ENCODE data around the gene MATK.

MATK gene

DNA sequence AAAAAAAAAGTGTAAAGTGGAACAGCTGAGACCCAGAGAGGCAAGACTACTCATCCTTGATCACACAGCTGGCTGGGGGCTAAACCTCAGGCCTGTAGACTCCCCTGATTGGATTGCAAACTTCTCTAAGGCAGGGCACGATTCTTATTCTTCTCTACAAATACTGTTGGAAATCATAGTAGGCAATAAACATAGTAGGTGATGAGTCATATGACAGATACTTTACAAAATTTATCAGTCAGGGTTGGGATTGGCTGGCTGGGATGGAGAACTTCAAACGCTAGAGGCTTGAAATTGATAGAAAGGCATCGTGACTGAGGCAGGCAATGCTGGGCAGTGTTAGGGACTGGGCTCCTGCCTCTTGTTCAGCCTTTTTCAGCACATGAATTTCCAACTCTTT, 5.9 kb upstream of the MATK start:
- DNase-seq (ENCODE audit: extremely low spot score, insufficient read length, low read depth) (no peak), FAIRE-seq (no peak)

- FAIRE-seq (no peak), DNase-seq (ENCODE audit: extremely low spot score, insufficient read length, low read depth) (no peak)
These were observed 4.8 kb upstream of the MATK start for GRCh38 chr19:3790941-3791340.

GRCh38 chr19:3790209-3790734, 4.1 kb upstream of the MATK start:
- no peak for DNase-seq (ENCODE audit: extremely low spot score, insufficient read length, low read depth)
- FAIRE-seq, result no peak

- no peak for DNase-seq (ENCODE audit: extremely low spot score, insufficient read length, low read depth)
These were observed 3.0 kb upstream of the MATK start for GRCh38 chr19:3788996-3789778.

DNA sequence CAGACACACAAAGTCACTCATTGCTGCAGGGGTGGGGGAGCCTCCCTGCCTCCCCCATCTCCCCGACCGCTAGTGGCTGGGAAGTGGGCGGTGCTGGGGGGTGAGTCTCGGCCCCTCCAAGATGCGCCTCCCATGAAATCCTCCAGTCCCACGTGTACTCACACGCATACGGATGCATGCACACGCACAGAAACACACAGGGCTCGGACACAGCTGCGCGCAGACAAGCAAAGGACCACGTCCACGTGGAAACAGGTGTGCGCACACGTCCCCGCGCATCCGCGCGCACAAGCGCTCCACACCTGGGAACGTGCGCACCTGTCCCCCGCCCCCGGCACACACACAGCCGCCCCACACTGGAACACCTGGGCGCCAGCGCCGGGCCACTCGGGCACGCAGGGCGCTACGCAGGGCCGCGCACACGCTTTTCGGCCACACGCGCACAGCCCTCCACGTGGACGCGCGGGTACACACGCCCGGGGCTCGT, 687 bp downstream of the MATK start:
- no peak for FAIRE-seq
- DNase-seq (ENCODE audit: extremely low spot score, insufficient read length, low read depth), result no peak

More at GRCh38 chr19:3788996-3789778, 3.0 kb upstream of the MATK start:
- FAIRE-seq, result no peak

DNA sequence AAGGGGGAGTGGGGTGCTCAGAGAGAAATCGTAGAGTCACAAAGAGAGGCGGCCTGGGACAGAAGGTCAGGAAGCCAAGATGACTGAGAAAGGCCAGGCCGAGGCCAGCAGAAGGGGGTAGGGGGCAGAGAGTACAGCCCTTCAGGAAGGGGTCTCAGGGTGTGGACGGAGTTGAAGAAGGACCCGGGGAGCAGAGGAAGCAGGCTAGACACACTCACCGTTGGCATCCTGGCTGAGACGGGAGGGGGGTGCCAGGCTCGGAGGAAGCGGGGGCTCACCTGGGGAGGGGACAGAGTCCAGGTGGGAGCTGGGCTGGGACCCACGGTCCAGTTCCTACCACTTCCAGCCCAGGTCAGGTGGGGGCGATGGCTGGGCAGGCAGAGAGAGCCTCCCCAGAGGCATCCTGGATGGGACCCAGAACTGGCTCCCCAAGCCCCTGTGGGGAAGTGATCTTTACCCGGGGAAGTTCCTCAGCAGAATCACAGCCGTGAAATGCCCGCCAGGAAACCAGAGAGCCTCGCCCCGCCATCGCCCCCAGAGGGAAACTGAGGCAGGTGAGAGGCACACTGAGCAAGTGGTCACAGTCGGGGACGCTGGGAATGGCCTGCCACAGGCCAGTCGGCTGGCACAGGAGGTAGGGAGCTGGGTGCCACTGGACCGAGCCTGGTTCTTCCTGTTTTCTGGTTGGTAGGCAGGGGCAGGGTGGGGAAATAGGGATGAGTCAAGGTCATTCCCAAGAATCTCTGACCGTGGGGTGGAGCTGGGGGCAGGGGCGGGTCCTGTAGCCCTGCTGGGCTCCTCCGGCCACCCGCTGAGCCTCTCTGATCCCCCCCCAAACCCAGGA, 1.4 kb downstream of the MATK start:
- FAIRE-seq (no peak), DNase-seq (ENCODE audit: extremely low spot score, insufficient read length, low read depth) (no peak)

GRCh38 chr19:3783660-3784584, 2.3 kb downstream of the MATK start:
- DNase-seq (ENCODE audit: extremely low spot score, insufficient read length, low read depth) (no peak), FAIRE-seq (no peak)

GRCh38 chr19:3782903-3783302, 3.3 kb downstream of the MATK start:
- DNase-seq (ENCODE audit: extremely low spot score, insufficient read length, low read depth) (no peak), FAIRE-seq (no peak)

- DNase-seq (ENCODE audit: extremely low spot score, insufficient read length, low read depth) (no peak), FAIRE-seq (no peak)
These were observed 3.9 kb downstream of the MATK start for GRCh38 chr19:3782330-3782729.

DNA sequence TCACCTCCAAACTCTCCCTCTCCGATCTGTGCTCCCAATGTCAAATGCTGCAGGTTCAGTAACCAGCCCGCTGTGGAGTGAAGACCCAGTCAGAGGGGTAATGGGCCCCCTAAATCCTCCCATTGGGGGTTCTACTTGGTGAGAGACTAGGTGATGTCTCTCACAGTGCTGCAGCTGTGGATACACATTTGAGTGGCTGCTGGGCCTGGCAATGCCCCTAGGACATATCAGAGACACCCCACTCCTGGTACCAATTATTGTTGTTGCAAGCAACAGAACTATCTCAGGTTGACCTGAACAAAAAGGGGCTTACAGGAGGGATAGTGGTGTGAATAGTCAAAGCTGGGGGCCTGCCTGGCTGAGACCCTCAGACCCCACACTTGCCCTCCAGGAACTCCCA, 4.6 kb downstream of the MATK start:
- FAIRE-seq (no peak), DNase-seq (ENCODE audit: extremely low spot score, insufficient read length, low read depth) (no peak)

GRCh38 chr19:3780786-3781304, 5.3 kb downstream of the MATK start:
- no peak for DNase-seq (ENCODE audit: extremely low spot score, insufficient read length, low read depth)
- no peak for FAIRE-seq

DNA sequence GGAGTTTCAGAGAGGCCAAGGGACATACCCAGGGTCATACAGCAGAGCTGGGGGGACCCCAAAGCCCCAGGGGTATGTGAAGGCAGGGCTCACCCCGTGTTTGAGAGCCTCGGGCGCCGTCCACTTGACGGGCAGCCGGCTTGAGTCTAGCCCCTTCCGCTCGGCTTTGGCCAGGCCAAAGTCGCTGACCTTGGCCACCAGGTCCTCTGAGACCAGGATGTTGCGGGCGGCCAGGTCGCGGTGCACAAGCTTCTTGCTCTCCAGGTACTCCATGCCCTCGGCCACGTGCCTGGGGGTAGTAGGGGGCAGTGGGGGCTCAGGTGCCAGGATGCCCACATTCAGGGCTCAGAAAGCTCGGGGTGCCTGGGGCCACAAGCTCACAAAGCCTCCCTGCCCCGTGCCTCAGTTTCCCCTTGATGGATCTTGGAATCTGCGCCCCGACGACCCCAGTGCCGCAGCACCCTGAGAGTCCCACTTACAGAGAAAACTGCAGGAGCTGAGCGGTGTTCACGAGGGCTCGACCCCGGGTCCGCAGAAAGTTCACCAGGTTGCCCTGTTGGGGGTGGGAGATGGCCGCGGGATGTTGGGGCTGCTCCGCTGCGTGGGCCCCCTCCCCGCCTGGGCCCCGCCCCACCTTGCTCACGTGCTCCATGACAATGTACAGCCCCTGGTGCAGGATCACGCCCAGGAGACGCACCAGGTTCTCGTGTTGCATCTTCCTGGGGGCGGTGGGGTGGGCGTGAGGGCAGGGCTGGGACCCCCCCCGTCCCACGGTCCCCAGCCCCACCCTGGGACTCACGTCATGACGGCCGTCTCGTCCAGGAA, 7.1 kb downstream of the MATK start:
- no peak for FAIRE-seq
- DNase-seq (ENCODE audit: extremely low spot score, insufficient read length, low read depth), result no peak

DNA sequence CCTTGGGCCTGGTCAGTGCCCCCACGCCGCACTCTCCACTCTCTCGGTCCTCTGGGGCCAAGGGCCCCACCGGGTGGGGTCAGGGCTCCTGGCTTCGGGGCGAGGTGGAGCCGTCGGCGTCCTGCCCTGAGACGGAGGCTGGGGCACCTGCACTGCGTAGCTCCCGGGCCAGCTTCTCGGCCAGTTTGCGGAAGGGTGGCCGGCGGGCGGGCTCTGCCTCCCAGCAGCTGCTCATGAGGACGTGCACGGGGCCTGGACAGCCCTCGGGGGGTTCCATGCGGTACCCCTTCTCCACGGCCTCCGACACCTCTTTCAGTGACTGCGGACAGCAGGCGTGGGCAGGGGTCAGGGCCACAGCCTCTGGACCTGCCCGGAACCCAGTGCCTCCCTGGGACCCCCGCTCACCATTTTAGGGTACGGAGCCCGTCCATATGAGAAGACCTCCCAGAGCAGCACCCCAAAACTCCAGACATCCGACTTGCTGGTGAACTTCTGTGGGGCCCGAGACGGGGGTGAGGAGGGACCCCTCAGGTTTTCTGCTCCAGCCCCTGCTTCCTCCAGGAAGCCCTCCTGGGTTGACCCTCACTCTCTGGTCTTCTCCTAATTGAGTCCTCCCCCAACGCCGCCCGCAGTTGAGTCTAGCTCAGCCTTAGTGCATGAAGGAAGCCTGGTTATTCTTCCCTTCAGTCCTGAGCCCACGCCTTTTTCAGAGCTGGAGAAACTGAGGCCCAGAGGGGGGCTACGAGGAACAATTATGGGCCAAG, 7.9 kb downstream of the MATK start:
- DNase-seq (ENCODE audit: extremely low spot score, insufficient read length, low read depth) (no peak), FAIRE-seq (no peak)

- no peak for DNase-seq (ENCODE audit: extremely low spot score, insufficient read length, low read depth)
- FAIRE-seq, result no peak
These were observed 9.6 kb downstream of the MATK start for GRCh38 chr19:3776479-3777040.

DNA sequence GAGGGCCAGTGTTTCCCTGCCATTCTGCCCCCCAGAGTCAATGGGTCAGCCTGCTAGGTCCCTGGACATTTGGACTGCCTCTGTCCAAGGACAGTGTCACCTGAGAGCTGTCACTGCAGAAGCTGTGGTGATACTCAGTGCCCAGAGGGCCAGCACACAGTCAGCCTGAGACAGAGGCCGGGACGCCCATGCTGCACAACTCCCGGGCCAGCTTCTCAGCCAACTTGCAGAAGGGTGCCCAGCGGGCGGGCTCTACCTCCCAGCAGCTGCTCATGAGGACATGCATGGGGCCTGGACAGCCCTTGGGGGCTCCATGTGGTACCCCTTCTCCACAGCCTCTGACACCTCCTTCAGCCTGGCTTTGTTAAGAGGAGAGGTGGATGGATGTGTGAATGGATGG, 10.3 kb downstream of the MATK start:
- no peak for FAIRE-seq
- DNase-seq (ENCODE audit: extremely low spot score, insufficient read length, low read depth), result no peak

DNA sequence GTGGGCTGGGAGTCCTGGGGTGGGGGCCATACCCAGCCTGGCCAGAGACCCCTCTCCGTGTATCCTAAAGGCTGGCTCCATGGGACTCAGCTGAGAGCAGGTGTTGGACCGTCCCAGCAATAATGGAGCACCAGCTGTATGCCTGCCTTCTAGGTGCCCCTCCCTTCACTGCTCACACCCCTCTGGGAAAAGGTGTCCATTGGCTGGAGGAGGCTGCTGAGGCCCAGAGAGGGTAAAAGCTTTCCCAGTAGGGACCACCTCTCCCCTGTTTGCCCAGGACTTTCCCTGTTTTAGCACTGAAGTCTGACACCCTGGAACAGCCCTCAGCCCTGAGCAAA, 10.8 kb downstream of the MATK start:
- DNase-seq (ENCODE audit: extremely low spot score, insufficient read length, low read depth), result no peak
- no peak for FAIRE-seq

DNA sequence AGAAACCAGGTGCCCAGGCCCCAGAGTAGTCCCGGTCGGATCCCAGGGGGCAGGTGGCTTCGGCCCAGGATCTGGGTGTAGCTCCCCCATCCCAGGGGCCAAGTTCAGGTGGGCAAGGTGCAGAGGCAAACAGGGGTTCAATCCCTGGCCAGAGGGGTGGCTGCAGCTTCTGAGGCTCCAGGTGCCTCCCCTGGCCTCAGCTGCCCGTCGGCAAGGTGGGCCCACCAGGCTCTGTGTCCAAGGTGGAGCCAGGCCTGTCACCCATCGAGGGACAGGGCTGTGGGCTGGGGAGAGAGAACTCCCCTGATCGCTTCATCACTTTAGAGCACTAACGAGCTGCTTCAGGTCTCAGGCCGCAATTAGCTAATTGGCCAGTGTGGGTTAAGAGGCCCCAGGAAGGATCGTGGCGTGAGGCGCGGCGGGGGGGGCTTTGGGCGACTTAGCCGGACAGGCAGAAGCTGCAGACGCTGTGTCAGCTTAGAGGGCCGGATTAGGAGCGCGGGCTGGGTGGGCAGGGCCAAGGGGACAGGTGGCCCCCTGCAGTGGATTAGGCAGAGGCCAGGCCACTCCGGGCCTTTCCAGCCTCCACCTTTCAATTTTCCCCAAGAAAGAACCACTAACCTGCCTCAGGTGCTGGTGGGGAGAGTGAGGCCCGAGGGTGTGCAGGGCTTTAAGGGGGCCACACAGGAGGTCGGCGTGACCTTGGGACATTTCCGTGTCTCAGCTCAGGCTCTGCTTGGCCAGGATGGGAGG, 11.4 kb downstream of the MATK start:
- DNase-seq (ENCODE audit: extremely low spot score, insufficient read length, low read depth), result no peak
- no peak for FAIRE-seq
